Measurements from ENCODE around the gene CCDC60.

The CCDC60 gene

GRCh38 chr12:119423285-119423684 lies 88.8 kb downstream of the CCDC60 start:
- Mint-ChIP-seq H3K27ac (no peak overlapping the region), H3K4me3 (no peak overlapping the region), H3K27me3 (peaks cover 9% of the 10 kb centered on the region), H3K4me1 (no peaks in the 10 kb centered on the region), H3K9me3 (no peaks in the 10 kb centered on the region), H3K36me3 (no peaks in the 10 kb centered on the region)
- CTCF ChIA-PET = interaction anchor here (0.6 to 1.8 kb wide), 2 partner anchors 10 to 21 kb away, joined by 3 to 6 read pairs; no protein-coding TSS in a partner anchor
- DNase-seq = no peak

GRCh38 chr12:119425623-119426022 lies 91.1 kb downstream of the CCDC60 start:
- DNase-seq = no peak
- Mint-ChIP-seq H3K9me3 (no peaks in the 10 kb centered on the region), H3K27me3 (peaks cover 9% of the 10 kb centered on the region), H3K36me3 (no peaks in the 10 kb centered on the region), H3K4me1 (no peaks in the 10 kb centered on the region), H3K27ac (no peak overlapping the region), H3K4me3 (no peak overlapping the region)
- CTCF ChIA-PET = no interaction called here

DNA sequence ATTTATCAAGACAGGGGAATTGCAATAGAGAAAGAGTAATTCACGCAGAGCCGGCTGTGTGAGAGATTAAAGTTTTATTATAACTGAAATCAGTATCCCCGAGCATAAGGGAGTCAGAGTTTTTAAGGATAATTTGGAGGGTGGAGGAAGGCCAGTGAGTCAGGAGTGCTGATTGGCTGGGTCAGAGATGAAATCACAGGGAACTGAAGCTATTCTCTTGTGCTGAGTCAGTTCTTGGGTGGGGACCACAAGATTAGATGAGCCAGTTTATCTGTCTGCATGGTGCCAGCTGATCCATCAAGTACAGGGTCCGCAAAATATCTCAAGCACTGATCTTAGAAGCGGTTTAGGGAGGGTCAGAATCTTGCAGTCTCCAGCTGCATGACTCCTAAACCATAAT lies 96.6 kb downstream of the CCDC60 start:
- no peak for DNase-seq
- Mint-ChIP-seq H3K4me3 (no peak overlapping the region), H3K27ac (no peak overlapping the region), H3K4me1 (no peaks in the 10 kb centered on the region), H3K27me3 (peaks cover 5% of the 10 kb centered on the region), H3K36me3 (no peaks in the 10 kb centered on the region), H3K9me3 (peaks cover 3% of the 10 kb centered on the region)
- CTCF ChIA-PET = interaction anchor here (1.1 kb wide), 1 partner anchor 18 kb away, joined by 5 read pairs; no protein-coding TSS in a partner anchor

GRCh38 chr12:119432949-119433348 lies 98.4 kb downstream of the CCDC60 start:
- Mint-ChIP-seq H3K27ac (no peak overlapping the region), H3K4me3 (no peak overlapping the region), H3K27me3 (no peaks in the 10 kb centered on the region), H3K9me3 (peaks cover 3% of the 10 kb centered on the region), H3K36me3 (no peaks in the 10 kb centered on the region), H3K4me1 (no peaks in the 10 kb centered on the region)
- DNase-seq = no peak
- CTCF ChIA-PET = interaction anchor here (1.4 kb wide), 1 partner anchor 11 kb away, joined by 6 read pairs; no protein-coding TSS in a partner anchor

DNA sequence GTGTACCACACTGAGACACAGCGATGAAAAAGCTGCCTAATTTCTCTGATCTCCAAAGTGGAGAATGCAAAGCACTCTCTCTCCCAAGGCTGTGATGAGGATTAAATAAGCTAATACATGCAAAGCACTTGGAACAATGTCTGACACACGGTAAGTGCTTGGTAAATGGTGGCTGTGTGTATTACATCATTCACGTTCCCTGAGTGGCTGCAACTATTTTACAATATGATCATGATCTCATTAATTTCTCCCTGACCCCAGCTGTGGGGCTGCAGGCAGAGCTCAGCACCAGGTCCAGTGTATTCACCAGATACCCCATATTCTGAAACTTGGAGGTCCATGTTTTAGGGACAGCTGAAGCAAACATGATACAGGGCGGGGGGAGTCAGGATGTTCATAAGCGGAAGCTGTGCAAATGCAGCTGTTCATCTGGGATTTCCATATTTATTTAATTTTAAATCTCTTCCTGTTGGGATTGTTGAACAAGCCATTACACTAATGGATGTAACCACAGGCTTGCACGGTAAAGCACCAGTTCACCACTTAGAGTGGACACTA lies 106.4 kb downstream of the CCDC60 start:
- no peaks in the 10 kb centered on the region for H3K36me3 Mint-ChIP-seq
- CTCF ChIA-PET = interaction anchor here (0.8 to 1.3 kb wide), 3 partner anchors 104 to 227 kb away, joined by 3 to 5 read pairs (median 4); partner anchors contain the start of gene PRKAB1

DNA sequence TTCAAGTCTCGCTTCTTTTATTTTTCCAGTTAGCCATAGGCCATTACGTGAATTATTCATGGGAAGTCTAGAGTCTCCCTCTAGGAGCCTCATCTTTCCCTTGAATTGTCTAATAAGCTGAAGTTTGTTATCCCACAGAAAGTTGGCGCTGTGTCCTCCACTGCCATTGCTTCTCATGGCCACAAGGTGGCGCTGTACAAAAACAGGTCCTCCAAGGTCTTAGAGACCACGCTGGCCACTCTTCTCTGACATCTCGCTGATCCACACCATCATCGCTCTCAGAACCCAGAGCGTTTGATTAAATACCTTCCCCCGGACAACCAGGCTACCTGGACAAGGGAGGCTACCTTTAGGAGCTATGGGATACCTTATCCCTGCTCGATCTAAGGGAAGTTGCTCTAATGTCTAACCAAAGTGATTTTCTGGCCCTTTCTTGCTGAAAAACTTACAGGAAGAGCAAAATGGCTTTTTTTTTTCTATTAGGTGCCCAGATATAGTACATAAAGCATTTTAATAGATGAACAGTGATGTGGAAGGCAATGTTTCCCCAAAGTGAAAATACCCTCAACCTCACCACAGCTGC lies 110.0 kb downstream of the CCDC60 start:
- no peak overlapping the region for H3K27ac Mint-ChIP-seq
- H3K4me1 Mint-ChIP-seq = no peaks in the 10 kb centered on the region
- H3K9me3 Mint-ChIP-seq = no peaks in the 10 kb centered on the region
- DNase-seq = peak; percentile 63
- H3K36me3 Mint-ChIP-seq = no peaks in the 10 kb centered on the region
- peaks cover 4% of the 10 kb centered on the region for H3K27me3 Mint-ChIP-seq
- H3K4me3 Mint-ChIP-seq = no peak overlapping the region
- CTCF ChIA-PET = interaction anchor here (0.6 to 4.9 kb wide), 18 partner anchors 9 to 237 kb away, joined by 3 to 52 read pairs (median 6); no protein-coding TSS in a partner anchor

More for the DNA sequence above, 106.4 kb downstream of the CCDC60 start:
- Mint-ChIP-seq H3K27ac (no peak overlapping the region), H3K4me1 (no peaks in the 10 kb centered on the region), H3K4me3 (no peak overlapping the region), H3K9me3 (no peaks in the 10 kb centered on the region), H3K27me3 (no peaks in the 10 kb centered on the region)
- no peak for DNase-seq

GRCh38 chr12:119446459-119446858 lies 111.9 kb downstream of the CCDC60 start:
- Mint-ChIP-seq H3K4me1 (no peaks in the 10 kb centered on the region), H3K36me3 (no peaks in the 10 kb centered on the region), H3K9me3 (no peaks in the 10 kb centered on the region), H3K27me3 (peaks cover 4% of the 10 kb centered on the region), H3K4me3 (no peak overlapping the region), H3K27ac (no peak overlapping the region)
- CTCF ChIA-PET = interaction anchor here (0.6 to 4.9 kb wide), 4 partner anchors 70 to 203 kb away, joined by 3 to 52 read pairs (median 5); no protein-coding TSS in a partner anchor
- no peak for DNase-seq

- Mint-ChIP-seq H3K27me3 (peaks cover 4% of the 10 kb centered on the region), H3K4me3 (no peak overlapping the region), H3K4me1 (no peaks in the 10 kb centered on the region), H3K36me3 (no peaks in the 10 kb centered on the region), H3K9me3 (no peaks in the 10 kb centered on the region), H3K27ac (no peak overlapping the region)
- CTCF ChIA-PET = interaction anchor here (0.6 to 4.9 kb wide), 3 partner anchors 70 to 202 kb away, joined by 3 to 52 read pairs (median 7); no protein-coding TSS in a partner anchor
- DNase-seq = no peak
Measured at GRCh38 chr12:119447126-119447525, 112.6 kb downstream of the CCDC60 start.

DNA sequence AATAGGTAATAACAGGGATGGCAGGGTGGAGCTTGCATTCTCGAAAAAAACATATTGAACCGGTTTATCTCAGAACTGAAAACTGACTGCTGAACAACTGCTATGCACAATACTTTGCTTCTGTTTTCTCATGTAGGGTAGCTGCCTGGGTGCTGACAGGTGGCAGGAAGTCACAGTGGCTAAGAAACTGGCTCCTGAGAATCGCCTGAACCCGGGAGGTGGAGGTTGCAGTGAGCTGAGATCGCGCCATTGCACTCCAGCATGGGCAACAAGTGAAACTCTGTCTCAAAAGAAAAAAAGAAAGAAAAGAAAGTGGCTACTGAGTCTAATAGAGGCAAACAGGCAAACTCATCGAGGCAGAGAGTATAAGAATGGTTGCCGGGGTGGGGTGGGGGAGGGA lies 113.1 kb downstream of the CCDC60 start:
- no peaks in the 10 kb centered on the region for H3K4me1 Mint-ChIP-seq
- H3K9me3 Mint-ChIP-seq = no peaks in the 10 kb centered on the region
- H3K4me3 Mint-ChIP-seq = no peak overlapping the region
- DNase-seq = no peak
- H3K27ac Mint-ChIP-seq = no peak overlapping the region
- H3K27me3 Mint-ChIP-seq = peaks cover 4% of the 10 kb centered on the region
- CTCF ChIA-PET = interaction anchor here (1.3 to 4.9 kb wide), 2 partner anchors 33 to 96 kb away, joined by 3 to 52 read pairs; no protein-coding TSS in a partner anchor
- no peaks in the 10 kb centered on the region for H3K36me3 Mint-ChIP-seq

GRCh38 chr12:119448611-119449131 lies 114.1 kb downstream of the CCDC60 start:
- DNase-seq = no peak
- Mint-ChIP-seq H3K36me3 (no peaks in the 10 kb centered on the region), H3K27ac (no peak overlapping the region), H3K4me1 (no peaks in the 10 kb centered on the region), H3K9me3 (no peaks in the 10 kb centered on the region), H3K27me3 (peaks cover 4% of the 10 kb centered on the region), H3K4me3 (no peak overlapping the region)
- CTCF ChIA-PET = interaction anchor here (0.7 to 1.3 kb wide), 2 partner anchors 34 to 296 kb away, joined by 3 read pairs; no protein-coding TSS in a partner anchor

DNA sequence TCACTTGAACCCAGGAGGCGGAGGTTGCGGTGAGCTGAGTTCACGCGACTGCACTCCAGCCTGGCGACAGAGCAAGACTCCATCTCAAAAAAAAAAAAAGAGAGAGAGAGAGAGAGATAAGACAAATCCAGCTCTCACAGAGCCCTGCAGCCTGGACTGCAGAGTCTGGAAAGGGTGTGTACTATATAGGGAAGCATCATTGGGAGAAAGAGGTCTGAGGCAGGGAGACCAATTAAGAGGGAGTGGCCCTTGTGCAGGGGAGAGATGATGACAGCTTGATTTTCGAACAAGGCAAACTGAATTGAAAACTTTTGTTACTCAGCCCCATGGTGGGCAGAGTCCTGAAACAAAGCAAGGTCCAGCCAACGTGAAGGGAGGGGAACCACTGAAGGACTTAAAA lies 116.2 kb downstream of the CCDC60 start:
- H3K27ac Mint-ChIP-seq = no peak overlapping the region

DNA sequence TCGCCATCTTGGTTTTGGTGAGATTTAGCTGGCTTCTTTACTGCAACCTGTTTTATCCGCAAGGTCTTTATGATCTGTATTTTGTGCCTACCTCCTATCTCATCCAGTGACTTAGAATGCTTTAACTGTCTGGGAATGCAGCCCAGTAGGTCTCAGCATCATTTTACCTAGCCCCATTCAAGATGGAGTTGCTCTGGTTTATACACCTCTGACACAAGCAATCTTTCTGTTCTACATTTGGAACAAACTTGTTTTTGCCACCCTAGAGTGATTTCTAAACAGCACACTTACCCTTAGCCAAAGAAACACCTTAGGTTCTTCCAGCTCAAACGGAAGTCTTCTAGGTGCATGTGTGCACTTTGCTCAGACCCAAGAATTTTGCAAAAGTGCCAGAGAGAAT lies 122.3 kb downstream of the CCDC60 start:
- H3K9me3 Mint-ChIP-seq = no peaks in the 10 kb centered on the region
- H3K4me1 Mint-ChIP-seq = no peaks in the 10 kb centered on the region

More for the DNA sequence above, 116.2 kb downstream of the CCDC60 start:
- no peak for DNase-seq
- H3K36me3 Mint-ChIP-seq = no peaks in the 10 kb centered on the region
- no peaks in the 10 kb centered on the region for H3K4me1 Mint-ChIP-seq
- no peaks in the 10 kb centered on the region for H3K9me3 Mint-ChIP-seq
- CTCF ChIA-PET = no interaction called here
- H3K4me3 Mint-ChIP-seq = no peak overlapping the region
- peaks cover 4% of the 10 kb centered on the region for H3K27me3 Mint-ChIP-seq

GRCh38 chr12:119457271-119457670 lies 122.7 kb downstream of the CCDC60 start:
- Mint-ChIP-seq H3K9me3 (no peaks in the 10 kb centered on the region), H3K27me3 (no peaks in the 10 kb centered on the region), H3K36me3 (no peaks in the 10 kb centered on the region), H3K4me3 (no peak overlapping the region), H3K4me1 (no peaks in the 10 kb centered on the region), H3K27ac (no peak overlapping the region)
- no peak for DNase-seq
- CTCF ChIA-PET = no interaction called here

More for the DNA sequence above, 122.3 kb downstream of the CCDC60 start:
- no peaks in the 10 kb centered on the region for H3K36me3 Mint-ChIP-seq
- H3K27me3 Mint-ChIP-seq = no peaks in the 10 kb centered on the region
- H3K27ac Mint-ChIP-seq = no peak overlapping the region
- H3K4me3 Mint-ChIP-seq = no peak overlapping the region
- no peak for DNase-seq
- CTCF ChIA-PET = no interaction called here

GRCh38 chr12:119459481-119459880 lies 125.0 kb downstream of the CCDC60 start:
- H3K4me3 Mint-ChIP-seq = no peak overlapping the region

More at GRCh38 chr12:119459481-119459880, 125.0 kb downstream of the CCDC60 start:
- Mint-ChIP-seq H3K27me3 (no peaks in the 10 kb centered on the region), H3K27ac (no peak overlapping the region), H3K4me1 (no peaks in the 10 kb centered on the region), H3K9me3 (no peaks in the 10 kb centered on the region), H3K36me3 (no peaks in the 10 kb centered on the region)
- no peak for DNase-seq
- CTCF ChIA-PET = no interaction called here
